Liver (tissue), 9 donors: Measurements from ENCODE around the gene FZR1. TPM values are rescaled to one million over a fixed set of nuclear protein-coding genes. Genes with fewer than 3 reads are reported as not detected.
A peak's percentile ranks its signal among the peaks of the same experiment; 100 is the strongest.

Experiments used
- DNase-seq: peaks from one replicate; pipeline ENCODE4 v3.0.0-alpha.2; 2017; ENCODE audit warnings: low spot score
- H3K27ac ChIP-seq, 2 donors: one replicate each; pipeline ENCODE4 v1.7.0; 2013; ENCODE audit warnings: inconsistent platforms in 2 of 2, low read length in 2 of 2, control low read depth in 1 of 2, low read depth in 1 of 2, mild to moderate bottlenecking in 1 of 2
- H3K27me3 ChIP-seq, 4 donors: one replicate each; pipeline versions ENCODE4 v1.6.1 to v1.7.0; 2013; ENCODE audit warnings: low read length in 3 of 4, inconsistent platforms in 1 of 4, mild to moderate bottlenecking in 1 of 4, moderate library complexity in 1 of 4; ENCODE audit not compliant: control insufficient read depth in 4 of 4, insufficient read depth in 4 of 4
- H3K36me3 ChIP-seq, 4 donors: one replicate each; pipeline versions ENCODE4 v1.6.1 to v1.7.0; 2013; ENCODE audit warnings: low read length in 3 of 4, mild to moderate bottlenecking in 3 of 4, low read depth in 1 of 4, moderate library complexity in 1 of 4; ENCODE audit not compliant: control insufficient read depth in 4 of 4, insufficient read depth in 3 of 4
- H3K4me1 ChIP-seq, 4 donors: one replicate each; pipeline versions ENCODE4 v1.6.1 to v1.7.0; 2013; ENCODE audit warnings: low read length in 3 of 4, mild to moderate bottlenecking in 3 of 4, moderate library complexity in 1 of 4; ENCODE audit not compliant: control insufficient read depth in 4 of 4, insufficient read depth in 4 of 4
- H3K4me3 ChIP-seq, 3 donors: one replicate each; pipeline versions ENCODE4 v1.6.1 to v1.7.0; 2013; ENCODE audit warnings: low read length in 3 of 3, control low read depth in 1 of 3, low read depth in 1 of 3, mild to moderate bottlenecking in 1 of 3
- H3K9ac ChIP-seq, 2 donors: one replicate each; pipeline ENCODE4 v1.7.0; 2013; ENCODE audit warnings: low read length in 2 of 2, mild to moderate bottlenecking in 2 of 2, moderate library complexity in 2 of 2, control low read depth in 1 of 2, low read depth in 1 of 2
- H3K9me3 ChIP-seq, 4 donors: one replicate each; pipeline versions ENCODE4 v1.6.1 to v1.7.0; 2013; ENCODE audit warnings: low read length in 3 of 4; ENCODE audit not compliant: control insufficient read depth in 4 of 4
- ATF3 ChIP-seq: IDR thresholded peaks from 2 replicates; pipeline ENCODE4 v1.6.1; 2016; ENCODE audit warnings: antibody characterized with exemption
- FOXA1 ChIP-seq: IDR thresholded peaks from 2 replicates; pipeline ENCODE4 v1.6.1; 2016; ENCODE audit warnings: antibody characterized with exemption
- GABPA ChIP-seq, 2 donors: IDR thresholded peaks in 1 of 2; conservative IDR thresholded peaks in 1 of 2; 2 replicates each; pipeline ENCODE4 v1.6.1; 2016; ENCODE audit warnings: antibody characterized with exemption in 2 of 2, mild to moderate bottlenecking in 1 of 2, moderate library complexity in 1 of 2
- HNF4A ChIP-seq, 2 donors: conservative IDR thresholded peaks; 2 replicates each; pipeline ENCODE4 v1.6.1; 2016; ENCODE audit warnings: antibody characterized with exemption in 2 of 2, mild to moderate bottlenecking in 2 of 2
- MAX ChIP-seq: IDR thresholded peaks from 2 replicates; pipeline ENCODE4 v1.6.1; 2016; ENCODE audit warnings: antibody characterized with exemption
- NR2F2 ChIP-seq: IDR thresholded peaks from 2 replicates; pipeline ENCODE4 v1.6.1; 2016; ENCODE audit warnings: antibody characterized with exemption
- RAD21 ChIP-seq, 2 donors: IDR thresholded peaks; 2 replicates each; pipeline ENCODE4 v1.6.1; 2016; ENCODE audit warnings: antibody characterized with exemption in 2 of 2, mild to moderate bottlenecking in 2 of 2
- REST ChIP-seq: IDR thresholded peaks from 2 replicates; pipeline ENCODE4 v1.6.1; 2016; ENCODE audit warnings: antibody characterized with exemption, mild to moderate bottlenecking
- RXRA ChIP-seq, 2 donors: IDR thresholded peaks; 2 replicates each; pipeline ENCODE4 v1.6.1; 2017 to 2018; ENCODE audit warnings: antibody characterized with exemption in 2 of 2, mild to moderate bottlenecking in 1 of 2
- YY1 ChIP-seq: IDR thresholded peaks from 2 replicates; pipeline ENCODE4 v1.6.1; 2016; ENCODE audit warnings: antibody characterized with exemption, mild to moderate bottlenecking
- WGBS: extraction: QIAGEN DNeasy Blood & Tissue Kit; methylation state at CpG from one replicate; pipeline ENCODE4 v1.1.7; 2013; 5-methylcytosine and 5-hydroxymethylcytosine counted together
- polyA plus RNA-seq, 2 donors: library from polyadenylated mRNA; stranded (reverse) in 1 of 2; unstranded in 1 of 2; fragments of 200-250 nt in 1 of 2; fragments of >200 nt in 1 of 2; fragmentation: Nextera tagmentation in 1 of 2; extraction: Ambion mirVana in 1 of 2; gene quantifications; one replicate each; pipeline versions ENCODE4 v1.2.1 to v1.2.3, GENCODE V29; 2013 to 2015
- total RNA-seq, 2 donors: library from RNA; depleted of rRNA; stranded (reverse); fragments of >200 nt; gene quantifications; one replicate each; pipeline ENCODE4 v1.2.3, GENCODE V29; 2014
- donor health status: healthy.
- donor health status: healthy.
- donor health status: healthy.
- donor health status: healthy.
- donor health status: healthy.

FZR1 gene
- total and polyA plus RNA-seq, 4 donors: 17.0 to 27.3 (median 20.3) TPM

- no peak overlapping the region for H3K27ac ChIP-seq
- WGBS: 66% methylated on average over 3 of the region's 3 CpGs
- peaks cover 0 to 8% (median 0%) of the 10 kb centered on the region in 4 donors for H3K36me3 ChIP-seq
- no peak overlapping the region for H3K9ac ChIP-seq
- no peak for TF ChIP-seq FOXA1
- no peak for TF ChIP-seq NR2F2
- no peak for TF ChIP-seq ATF3
- no peak for TF ChIP-seq GABPA (IDR thresholded peaks at IDR 0.05 in 1 of 2, conservative IDR thresholded peaks at IDR 0.05 in 1 of 2)
- no peak for TF ChIP-seq RXRA (IDR thresholded peaks at IDR 0.05)
- no peak for TF ChIP-seq MAX
- no peaks in the 10 kb centered on the region for H3K9me3 ChIP-seq
- no peaks in the 10 kb centered on the region for H3K27me3 ChIP-seq
- DNase-seq: no peak
- peaks cover 3 to 22% (median 9%) of the 10 kb centered on the region in 4 donors for H3K4me1 ChIP-seq
- H3K4me3 ChIP-seq: no peak overlapping the region
These were observed 37.9 kb upstream of the FZR1 start for GRCh38 chr19:3468211-3468610.

GRCh38 chr19:3469638-3470499, 36.2 kb upstream of the FZR1 start:
- H3K36me3 ChIP-seq: no peaks in the 10 kb centered on the region
- no peak for TF ChIP-seq GABPA (IDR thresholded peaks at IDR 0.05 in 1 of 2, conservative IDR thresholded peaks at IDR 0.05 in 1 of 2)
- TF ChIP-seq RAD21 (IDR thresholded peaks at IDR 0.05): peak; percentile 14 to 16
- no peak for TF ChIP-seq YY1
- 40% methylated on average over 14 of the region's 14 CpGs for WGBS
- no peak for DNase-seq
- H3K4me3 ChIP-seq: no peak overlapping the region
- H3K27me3 ChIP-seq: no peaks in the 10 kb centered on the region
- peaks cover 3 to 22% (median 10%) of the 10 kb centered on the region in 4 donors for H3K4me1 ChIP-seq
- H3K27ac ChIP-seq: no peak overlapping the region
- no peaks in the 10 kb centered on the region for H3K9me3 ChIP-seq
- no peak overlapping the region for H3K9ac ChIP-seq

- Histone ChIP-seq H3K4me1 (peaks cover 3 to 22% (median 10%) of the 10 kb centered on the region in 4 donors), H3K27ac (no peak overlapping the region), H3K27me3 (no peaks in the 10 kb centered on the region), H3K36me3 (no peaks in the 10 kb centered on the region), H3K9ac (no peak overlapping the region), H3K9me3 (no peaks in the 10 kb centered on the region), H3K4me3 (no peak overlapping the region)
- 62% methylated on average over 11 of the region's 11 CpGs for WGBS
- TF ChIP-seq REST (no peak), HNF4A (conservative IDR thresholded peaks at IDR 0.05) (no peak)
- DNase-seq: no peak
These were observed 35.5 kb upstream of the FZR1 start for GRCh38 chr19:3470500-3471128.
